DND-41 (cell line): ENCODE measurements around the gene KLHL3.

Experiments
- EZH2 ChIP-seq: IDR thresholded peaks from 3 replicates; pipeline ENCODE4 v1.6.1; 2012; ENCODE audit warnings: borderline replicate concordance, low read depth, mild to moderate bottlenecking, moderate library complexity, low read length, inconsistent platforms; ENCODE audit not compliant: severe bottlenecking
- TF ChIP-seq, protein P1 (sequence below): IDR thresholded peaks from 2 replicates; pipeline ENCODE4 v1.5.1; 2012; ENCODE audit warnings: borderline replicate concordance, low read length, moderate library complexity, mild to moderate bottlenecking; ENCODE audit not compliant: poor library complexity, severe bottlenecking; ENCODE audit errors: extremely low read depth

DNA sequence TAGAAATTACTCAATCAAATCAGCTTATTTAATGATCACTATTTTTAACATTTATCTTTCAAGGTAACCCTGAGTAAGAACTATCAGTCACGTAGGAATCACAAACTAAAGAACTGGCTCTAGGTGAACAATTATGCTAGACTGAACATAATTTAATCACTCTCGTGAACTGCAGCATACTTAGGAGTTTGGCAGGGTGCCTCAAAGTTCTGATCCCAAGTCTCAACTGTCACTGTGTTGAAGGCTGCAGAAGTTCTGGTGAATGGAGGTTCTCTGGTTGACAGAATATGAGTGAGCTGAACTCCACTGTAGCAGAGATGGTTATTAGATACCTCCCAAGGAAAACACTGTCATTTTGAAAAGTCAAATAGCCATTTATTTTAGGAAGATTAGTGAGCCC, 89.1 kb downstream of the KLHL3 start:
- TF ChIP-seq, protein P1, sequence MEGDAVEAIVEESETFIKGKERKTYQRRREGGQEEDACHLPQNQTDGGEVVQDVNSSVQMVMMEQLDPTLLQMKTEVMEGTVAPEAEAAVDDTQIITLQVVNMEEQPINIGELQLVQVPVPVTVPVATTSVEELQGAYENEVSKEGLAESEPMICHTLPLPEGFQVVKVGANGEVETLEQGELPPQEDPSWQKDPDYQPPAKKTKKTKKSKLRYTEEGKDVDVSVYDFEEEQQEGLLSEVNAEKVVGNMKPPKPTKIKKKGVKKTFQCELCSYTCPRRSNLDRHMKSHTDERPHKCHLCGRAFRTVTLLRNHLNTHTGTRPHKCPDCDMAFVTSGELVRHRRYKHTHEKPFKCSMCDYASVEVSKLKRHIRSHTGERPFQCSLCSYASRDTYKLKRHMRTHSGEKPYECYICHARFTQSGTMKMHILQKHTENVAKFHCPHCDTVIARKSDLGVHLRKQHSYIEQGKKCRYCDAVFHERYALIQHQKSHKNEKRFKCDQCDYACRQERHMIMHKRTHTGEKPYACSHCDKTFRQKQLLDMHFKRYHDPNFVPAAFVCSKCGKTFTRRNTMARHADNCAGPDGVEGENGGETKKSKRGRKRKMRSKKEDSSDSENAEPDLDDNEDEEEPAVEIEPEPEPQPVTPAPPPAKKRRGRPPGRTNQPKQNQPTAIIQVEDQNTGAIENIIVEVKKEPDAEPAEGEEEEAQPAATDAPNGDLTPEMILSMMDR: no peak
- TF ChIP-seq EZH2: no peak
